ENCODE results near the gene TEKT3. TPM values are rescaled to one million over a fixed set of nuclear protein-coding genes. Genes with fewer than 3 reads are reported as not detected.

TEKT3 gene
- total RNA-seq = not detected in 2 replicates

DNA sequence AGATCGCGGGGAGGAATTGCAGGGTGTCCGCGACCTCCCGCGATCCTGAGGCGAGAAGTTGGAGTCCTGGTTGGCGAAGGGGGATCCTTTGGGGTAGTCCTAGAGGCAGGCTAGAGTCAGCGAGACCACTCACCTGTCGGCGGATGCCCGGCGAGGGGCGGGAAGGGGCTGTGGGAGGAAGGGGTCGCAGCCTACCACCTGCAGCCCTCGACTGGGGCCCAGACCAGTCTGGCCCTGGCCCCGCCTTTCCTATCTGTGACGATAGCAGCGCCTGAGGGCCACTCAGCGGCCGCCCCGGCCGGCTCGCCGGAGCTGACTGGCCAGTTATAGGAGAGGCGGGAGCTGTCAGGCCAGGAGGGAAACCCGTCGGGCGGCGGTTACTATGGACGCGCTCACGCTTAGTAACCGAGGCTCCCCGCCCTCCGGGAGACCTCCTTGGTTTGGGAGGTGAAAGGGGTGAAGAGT, at the start of gene TEKT3:
Gene TEKT3, minus strand, starts transcription at position 213 of the 465 bp plus-strand sequence. CDS start 10,012 bp downstream, outside the sequence.

GRCh38 chr17:15265131-15265530, 76.3 kb downstream of the TEKT3 start, which contains the start of gene PMP22:
TSS of gene PMP22 (minus strand) at chr17:15265326. CDS start at chr17:15260727, 4,599 bp downstream.

Small RNA genes lying within 50 kb of the gene (small RNA-seq; reads per million reads assigned to genes)
- gene RNU6-799P = not detected

Other genes starting within 250 kb of the TEKT3 start
- gene PMP22, start 76.3 kb downstream of the TEKT3 start, total RNA-seq = 59.7 and 74.5 TPM in 2 replicates
- gene CDRT4, start 126.0 kb upstream of the TEKT3 start, total RNA-seq = 4.9 and 14.3 TPM in 2 replicates
- gene TVP23C, start 221.9 kb upstream of the TEKT3 start, total RNA-seq = 33.0 and 53.3 TPM in 2 replicates

All from thoracic aorta endothelial cell (primary cell).